Activated CD8-positive, alpha-beta memory T cell treated with anti-CD3 and anti-CD28 coated beads, Interleukin-2, amount 10 ng/mL, durations not matched to agents 7 days and 5 days (primary cell): ENCODE measurements around the gene METTL13. TPM values are rescaled to one million over a fixed set of nuclear protein-coding genes. Genes with fewer than 3 reads are reported as not detected.

Source experiments
- ATAC-seq: fragments of 150-1000 bp; cut with Tn5 transposase; one replicate; pipeline ENCODE4 v1.10.0; 2021; ENCODE audit warnings: moderate library complexity
- CTCF ChIA-PET: fragments of 350-600 bp; sonication (Branson Sonifier 250); formaldehyde crosslinking; loops from one replicate; lab custom pipeline; 2021; ENCODE audit warnings: antibody characterized with exemption; lab: Charles Lee
- DNase-seq: peaks from one replicate; pipeline ENCODE4 v3.0.0-alpha.2; 2020
- H3K27ac Mint-ChIP-seq: one replicate; pipeline ENCODE4 v1.8.0; 2021; ENCODE audit warnings: mild to moderate bottlenecking, mixed read lengths
- H3K27me3 Mint-ChIP-seq: one replicate; pipeline ENCODE4 v1.8.0; 2021; ENCODE audit warnings: mixed read lengths
- H3K36me3 Mint-ChIP-seq: one replicate; pipeline ENCODE4 v1.8.0; 2021; ENCODE audit warnings: mild to moderate bottlenecking, mixed read lengths
- H3K4me1 Mint-ChIP-seq: one replicate; pipeline ENCODE4 v1.8.0; 2021; ENCODE audit warnings: mixed read lengths
- H3K4me3 Mint-ChIP-seq: one replicate; pipeline ENCODE4 v1.8.0; 2021; ENCODE audit warnings: mild to moderate bottlenecking, moderate library complexity, mixed read lengths
- H3K9me3 Mint-ChIP-seq: one replicate; pipeline ENCODE4 v1.8.0; 2022; ENCODE audit warnings: low read depth, mixed read lengths
- total RNA-seq, 2 experiments: library from RNA; stranded (reverse); gene quantifications; one replicate each; pipeline ENCODE4 v1.2.3, GENCODE V29; 2021

METTL13 gene
- total RNA-seq, 2 experiments from 2014 or later: 47.0 to 56.4 TPM

GRCh38 chr1:171751221-171751620 lies 30.2 kb upstream of the METTL13 start:
- DNase-seq (no peak), ATAC-seq (no peak)
- Mint-ChIP-seq H3K9me3 (no peaks in the 10 kb centered on the region), H3K36me3 (peaks cover 2% of the 10 kb centered on the region), H3K27me3 (no peaks in the 10 kb centered on the region), H3K4me3 (no peak overlapping the region), H3K27ac (peak overlapping the region; percentile 37), H3K4me1 (peaks cover 13% of the 10 kb centered on the region)
- CTCF ChIA-PET: interaction anchor here (0.5 kb wide), 1 partner anchor 19 kb away, joined by 3 read pairs; no protein-coding TSS in a partner anchor

- Mint-ChIP-seq H3K4me1 (peaks cover 13% of the 10 kb centered on the region), H3K27ac (no peak overlapping the region), H3K4me3 (no peak overlapping the region), H3K9me3 (no peaks in the 10 kb centered on the region), H3K36me3 (peaks cover 2% of the 10 kb centered on the region), H3K27me3 (peaks cover 6% of the 10 kb centered on the region)
- DNase-seq (no peak), ATAC-seq (no peak)
- CTCF ChIA-PET: no interaction called here
Observed at GRCh38 chr1:171753182-171753581, 28.3 kb upstream of the METTL13 start.

- H3K9me3 Mint-ChIP-seq: no peaks in the 10 kb centered on the region
- peaks cover 2% of the 10 kb centered on the region for H3K36me3 Mint-ChIP-seq
- ATAC-seq: no peak
- peaks cover 13% of the 10 kb centered on the region for H3K4me1 Mint-ChIP-seq
- H3K27me3 Mint-ChIP-seq: peaks cover 8% of the 10 kb centered on the region
- DNase-seq: no peak
- no peak overlapping the region for H3K27ac Mint-ChIP-seq
- H3K4me3 Mint-ChIP-seq: no peak overlapping the region
- CTCF ChIA-PET: interaction anchor here (1.1 kb wide), 1 partner anchor 12 kb away, joined by 3 read pairs; the partner anchor contains the start of gene VAMP4
Observed at GRCh38 chr1:171753685-171754352, 27.6 kb upstream of the METTL13 start.

- Mint-ChIP-seq H3K4me1 (peaks cover 13% of the 10 kb centered on the region), H3K27me3 (peaks cover 8% of the 10 kb centered on the region), H3K9me3 (no peaks in the 10 kb centered on the region), H3K36me3 (peaks cover 2% of the 10 kb centered on the region), H3K27ac (no peak overlapping the region), H3K4me3 (no peak overlapping the region)
- no peak for DNase-seq
- CTCF ChIA-PET: interaction anchor here (1.1 kb wide), 1 partner anchor 12 kb away, joined by 3 read pairs; the partner anchor contains the start of gene VAMP4
- ATAC-seq: no peak
Observed at GRCh38 chr1:171754353-171754705, 27.1 kb upstream of the METTL13 start.

- Mint-ChIP-seq H3K36me3 (peaks cover 2% of the 10 kb centered on the region), H3K4me3 (no peak overlapping the region), H3K9me3 (no peaks in the 10 kb centered on the region), H3K27ac (no peak overlapping the region), H3K27me3 (peaks cover 8% of the 10 kb centered on the region), H3K4me1 (peaks cover 13% of the 10 kb centered on the region)
- DNase-seq (no peak), ATAC-seq (no peak)
- CTCF ChIA-PET: interaction anchor here (1.1 kb wide), 1 partner anchor 13 kb away, joined by 3 read pairs; the partner anchor contains the start of gene VAMP4
Observed at GRCh38 chr1:171754971-171755370, 26.5 kb upstream of the METTL13 start.

GRCh38 chr1:171756856-171757255 lies 24.6 kb upstream of the METTL13 start:
- Mint-ChIP-seq H3K4me3 (no peak overlapping the region), H3K27me3 (peaks cover 8% of the 10 kb centered on the region), H3K27ac (no peak overlapping the region), H3K9me3 (no peaks in the 10 kb centered on the region), H3K36me3 (no peaks in the 10 kb centered on the region), H3K4me1 (peaks cover 5% of the 10 kb centered on the region)
- no peak for DNase-seq
- ATAC-seq: no peak
- CTCF ChIA-PET: no interaction called here

- peaks cover 10% of the 10 kb centered on the region for H3K27me3 Mint-ChIP-seq
- H3K27ac Mint-ChIP-seq: no peak overlapping the region
- H3K9me3 Mint-ChIP-seq: no peaks in the 10 kb centered on the region
- ATAC-seq (no peak), DNase-seq (no peak)
- H3K4me1 Mint-ChIP-seq: peaks cover 2% of the 10 kb centered on the region
- no peak overlapping the region for H3K4me3 Mint-ChIP-seq
- CTCF ChIA-PET: interaction anchor here (1.4 kb wide), 1 partner anchor 9 kb away, joined by 3 read pairs; no protein-coding TSS in a partner anchor
- H3K36me3 Mint-ChIP-seq: no peaks in the 10 kb centered on the region
Observed at GRCh38 chr1:171758011-171758410, 23.4 kb upstream of the METTL13 start.

- Mint-ChIP-seq H3K9me3 (no peaks in the 10 kb centered on the region), H3K36me3 (no peaks in the 10 kb centered on the region), H3K27ac (no peak overlapping the region), H3K27me3 (peaks cover 24% of the 10 kb centered on the region), H3K4me1 (no peaks in the 10 kb centered on the region), H3K4me3 (no peak overlapping the region)
- CTCF ChIA-PET: interaction anchor here (0.7 kb wide), 1 partner anchor 98 kb away, joined by 3 read pairs; no protein-coding TSS in a partner anchor
- ATAC-seq (no peak), DNase-seq (no peak)
Observed at GRCh38 chr1:171762143-171762563, 19.3 kb upstream of the METTL13 start.

- H3K36me3 Mint-ChIP-seq: no peaks in the 10 kb centered on the region
- no peak for ATAC-seq
- H3K27ac Mint-ChIP-seq: no peak overlapping the region
- no peaks in the 10 kb centered on the region for H3K4me1 Mint-ChIP-seq
- no peaks in the 10 kb centered on the region for H3K9me3 Mint-ChIP-seq
- no peak overlapping the region for H3K4me3 Mint-ChIP-seq
- CTCF ChIA-PET: no interaction called here
- H3K27me3 Mint-ChIP-seq: peaks cover 17% of the 10 kb centered on the region
- DNase-seq: no peak
Observed at GRCh38 chr1:171763764-171764163, 17.7 kb upstream of the METTL13 start.

- CTCF ChIA-PET: no interaction called here
- ATAC-seq (no peak), DNase-seq (no peak)
- Mint-ChIP-seq H3K4me1 (no peaks in the 10 kb centered on the region), H3K27me3 (peaks cover 18% of the 10 kb centered on the region), H3K4me3 (no peak overlapping the region), H3K27ac (no peak overlapping the region), H3K36me3 (no peaks in the 10 kb centered on the region), H3K9me3 (no peaks in the 10 kb centered on the region)
Observed at GRCh38 chr1:171769171-171769570, 12.3 kb upstream of the METTL13 start.

GRCh38 chr1:171769754-171770153 lies 11.7 kb upstream of the METTL13 start:
- Mint-ChIP-seq H3K27me3 (peaks cover 12% of the 10 kb centered on the region), H3K36me3 (no peaks in the 10 kb centered on the region), H3K4me3 (no peak overlapping the region), H3K27ac (no peak overlapping the region), H3K9me3 (no peaks in the 10 kb centered on the region), H3K4me1 (no peaks in the 10 kb centered on the region)
- ATAC-seq (no peak), DNase-seq (no peak)
- CTCF ChIA-PET: no interaction called here

GRCh38 chr1:171772312-171772711 lies 9.1 kb upstream of the METTL13 start:
- peaks cover under 1% of the 10 kb centered on the region for H3K4me1 Mint-ChIP-seq
- H3K4me3 Mint-ChIP-seq: no peak overlapping the region
- ATAC-seq (no peak), DNase-seq (no peak)
- H3K27me3 Mint-ChIP-seq: peaks cover 10% of the 10 kb centered on the region
- H3K36me3 Mint-ChIP-seq: no peaks in the 10 kb centered on the region
- H3K9me3 Mint-ChIP-seq: no peaks in the 10 kb centered on the region
- H3K27ac Mint-ChIP-seq: no peak overlapping the region
- CTCF ChIA-PET: no interaction called here

GRCh38 chr1:171780583-171781175 lies 781 bp upstream of the METTL13 start:
- Mint-ChIP-seq H3K9me3 (no peaks in the 10 kb centered on the region), H3K27ac (peak overlapping the region; percentile 99), H3K36me3 (peaks cover 21% of the 10 kb centered on the region), H3K4me1 (peaks cover 53% of the 10 kb centered on the region), H3K27me3 (no peaks in the 10 kb centered on the region), H3K4me3 (peak overlapping the region; percentile 99)
- CTCF ChIA-PET: interaction anchor here (0.8 to 2.4 kb wide), 7 partner anchors 18 to 203 kb away, joined by 3 to 11 read pairs (median 3); partner anchors contain the start of gene VAMP4
- DNase-seq (no peak), ATAC-seq (no peak)
